Ishikawa (cell line): ENCODE data around the gene DENND1A.

Experiments used
- CEBPB ChIP-seq: IDR thresholded peaks from 2 replicates; pipeline ENCODE4 v1.6.1; 2012
- CREB1 ChIP-seq: IDR thresholded peaks from 2 replicates; pipeline ENCODE4 v1.6.1; 2012; ENCODE audit warnings: low read depth
- EGR1 ChIP-seq: IDR thresholded peaks from 2 replicates; pipeline ENCODE4 v1.6.1; 2012
- EP300 ChIP-seq: IDR thresholded peaks from 2 replicates; pipeline ENCODE4 v1.6.1; 2012; ENCODE audit warnings: borderline replicate concordance
- FOXM1 ChIP-seq: IDR thresholded peaks from 2 replicates; pipeline ENCODE4 v1.6.1; 2012; ENCODE audit warnings: low read depth, borderline replicate concordance
- RAD21 ChIP-seq: IDR thresholded peaks from 2 replicates; pipeline ENCODE4 v1.6.1; 2012; ENCODE audit warnings: low read depth
- TAF1 ChIP-seq: IDR thresholded peaks from 2 replicates; pipeline ENCODE4 v1.6.1; 2012; ENCODE audit warnings: low read depth, mild to moderate bottlenecking
- TCF12 ChIP-seq: IDR thresholded peaks from 2 replicates; pipeline ENCODE4 v1.6.1; 2012; ENCODE audit warnings: low read depth
- TEAD4 ChIP-seq: IDR thresholded peaks from 2 replicates; pipeline ENCODE4 v1.6.1; 2012
- YY1 ChIP-seq: IDR thresholded peaks from 2 replicates; pipeline ENCODE4 v1.6.1; 2012; ENCODE audit warnings: low read depth
- ZBTB7A ChIP-seq: IDR thresholded peaks from 2 replicates; pipeline ENCODE4 v1.6.1; 2012; ENCODE audit warnings: low read depth
- TF ChIP-seq, protein P1 (sequence below): IDR thresholded peaks from 2 replicates; pipeline ENCODE4 v1.6.1; 2012; ENCODE audit warnings: low read depth, mild to moderate bottlenecking
- TF ChIP-seq, protein P2 (sequence below): IDR thresholded peaks from 2 replicates; pipeline ENCODE4 v1.6.1; 2012
- TF ChIP-seq, protein P3 (sequence below): IDR thresholded peaks from 2 replicates; pipeline ENCODE4 v1.6.1; 2012

DNA sequence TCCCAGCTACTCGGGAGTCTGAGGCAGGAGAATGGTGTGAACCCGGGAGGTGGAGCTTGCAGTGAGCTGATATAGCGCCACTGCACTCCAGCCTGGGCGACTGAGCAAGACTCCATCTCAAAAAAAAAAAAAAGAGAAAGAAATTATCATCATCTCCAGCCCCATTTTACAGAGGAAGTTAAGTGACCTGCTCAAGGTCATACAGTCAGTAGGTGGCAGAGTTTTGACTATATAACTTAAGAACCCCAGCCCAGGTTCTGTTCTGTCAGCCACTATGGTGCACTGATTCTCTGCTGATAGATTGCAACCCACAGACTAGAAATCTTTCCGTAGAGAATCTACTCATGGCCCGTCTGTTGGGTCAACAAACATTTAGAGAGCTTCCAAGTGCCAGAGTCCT is 25.7 kb upstream of the DENND1A start:
- TF ChIP-seq EP300 (no peak), TAF1 (no peak), RAD21 (no peak), TEAD4 (no peak), CEBPB (no peak), CREB1 (no peak), TCF12 (no peak), YY1 (no peak), EGR1 (no peak), FOXM1 (no peak), ZBTB7A (no peak)
- TF ChIP-seq, protein P1, sequence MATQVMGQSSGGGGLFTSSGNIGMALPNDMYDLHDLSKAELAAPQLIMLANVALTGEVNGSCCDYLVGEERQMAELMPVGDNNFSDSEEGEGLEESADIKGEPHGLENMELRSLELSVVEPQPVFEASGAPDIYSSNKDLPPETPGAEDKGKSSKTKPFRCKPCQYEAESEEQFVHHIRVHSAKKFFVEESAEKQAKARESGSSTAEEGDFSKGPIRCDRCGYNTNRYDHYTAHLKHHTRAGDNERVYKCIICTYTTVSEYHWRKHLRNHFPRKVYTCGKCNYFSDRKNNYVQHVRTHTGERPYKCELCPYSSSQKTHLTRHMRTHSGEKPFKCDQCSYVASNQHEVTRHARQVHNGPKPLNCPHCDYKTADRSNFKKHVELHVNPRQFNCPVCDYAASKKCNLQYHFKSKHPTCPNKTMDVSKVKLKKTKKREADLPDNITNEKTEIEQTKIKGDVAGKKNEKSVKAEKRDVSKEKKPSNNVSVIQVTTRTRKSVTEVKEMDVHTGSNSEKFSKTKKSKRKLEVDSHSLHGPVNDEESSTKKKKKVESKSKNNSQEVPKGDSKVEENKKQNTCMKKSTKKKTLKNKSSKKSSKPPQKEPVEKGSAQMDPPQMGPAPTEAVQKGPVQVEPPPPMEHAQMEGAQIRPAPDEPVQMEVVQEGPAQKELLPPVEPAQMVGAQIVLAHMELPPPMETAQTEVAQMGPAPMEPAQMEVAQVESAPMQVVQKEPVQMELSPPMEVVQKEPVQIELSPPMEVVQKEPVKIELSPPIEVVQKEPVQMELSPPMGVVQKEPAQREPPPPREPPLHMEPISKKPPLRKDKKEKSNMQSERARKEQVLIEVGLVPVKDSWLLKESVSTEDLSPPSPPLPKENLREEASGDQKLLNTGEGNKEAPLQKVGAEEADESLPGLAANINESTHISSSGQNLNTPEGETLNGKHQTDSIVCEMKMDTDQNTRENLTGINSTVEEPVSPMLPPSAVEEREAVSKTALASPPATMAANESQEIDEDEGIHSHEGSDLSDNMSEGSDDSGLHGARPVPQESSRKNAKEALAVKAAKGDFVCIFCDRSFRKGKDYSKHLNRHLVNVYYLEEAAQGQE = no peak
- TF ChIP-seq, protein P2, sequence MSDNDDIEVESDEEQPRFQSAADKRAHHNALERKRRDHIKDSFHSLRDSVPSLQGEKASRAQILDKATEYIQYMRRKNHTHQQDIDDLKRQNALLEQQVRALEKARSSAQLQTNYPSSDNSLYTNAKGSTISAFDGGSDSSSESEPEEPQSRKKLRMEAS = no peak
- TF ChIP-seq, protein P3, sequence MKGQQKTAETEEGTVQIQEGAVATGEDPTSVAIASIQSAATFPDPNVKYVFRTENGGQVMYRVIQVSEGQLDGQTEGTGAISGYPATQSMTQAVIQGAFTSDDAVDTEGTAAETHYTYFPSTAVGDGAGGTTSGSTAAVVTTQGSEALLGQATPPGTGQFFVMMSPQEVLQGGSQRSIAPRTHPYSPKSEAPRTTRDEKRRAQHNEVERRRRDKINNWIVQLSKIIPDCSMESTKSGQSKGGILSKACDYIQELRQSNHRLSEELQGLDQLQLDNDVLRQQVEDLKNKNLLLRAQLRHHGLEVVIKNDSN = no peak
